ENCODE measurements around the gene PHLDA1. TPM values are rescaled to one million over a fixed set of nuclear protein-coding genes. Genes with fewer than 3 reads are reported as not detected.

The PHLDA1 gene
- total RNA-seq, 1 experiment from 2014 or later = 4.9 TPM

DNA sequence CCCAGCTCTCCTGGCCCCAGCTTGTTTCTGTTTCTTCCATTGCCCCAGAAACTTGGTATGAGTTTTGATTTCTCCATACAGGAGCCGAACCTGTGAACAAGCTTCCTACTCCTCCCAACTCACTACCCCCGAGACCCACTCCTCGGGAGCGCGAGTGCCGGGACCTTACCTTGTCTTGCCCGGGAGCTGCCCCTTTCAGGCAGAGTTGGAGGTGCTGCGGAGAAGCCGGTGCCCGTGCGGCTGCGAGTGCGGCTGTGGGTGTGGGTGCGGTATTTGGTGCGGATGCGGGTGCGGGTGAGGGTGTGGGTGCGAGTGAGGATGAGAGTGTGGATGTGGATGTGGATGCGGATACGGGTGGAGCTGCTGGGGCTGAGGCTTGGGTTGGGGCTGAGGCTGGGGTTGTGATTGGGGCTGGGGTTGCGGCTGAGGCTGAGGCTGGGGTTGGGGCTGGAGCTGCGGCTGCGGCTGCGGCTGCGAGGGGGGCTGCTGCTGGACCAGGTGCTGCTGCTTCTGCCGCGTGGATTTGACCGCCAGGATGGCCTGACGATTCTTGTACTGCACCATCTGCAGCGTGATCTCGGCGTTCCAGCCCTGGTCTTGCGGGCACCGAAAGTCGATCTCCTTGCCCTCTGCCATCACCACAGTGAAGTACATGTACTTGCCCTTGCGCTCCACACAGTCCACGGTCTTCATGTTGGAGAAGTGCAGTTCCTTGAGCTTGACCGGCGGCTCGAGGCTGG lies 1.1 kb downstream of the PHLDA1 start:
- no peaks in the 10 kb centered on the region for H3K9me3 ChIP-seq (ENCODE audit: low read depth, low read length, poor library complexity, severe bottlenecking)
- ChIA-PET CTCF (interaction anchor here (0.6 kb wide), 1 partner anchor 405 kb away, joined by 4 read pairs; no protein-coding TSS in a partner anchor), POLR2A (ENCODE audit: low non-redundant PET) (interaction anchor here (0.7 kb wide), 1 partner anchor 465 kb away, joined by 6 read pairs; no protein-coding TSS in a partner anchor)
- DNase-seq (ENCODE audit: low spot score) = peak; percentile 25
- no peaks in the 10 kb centered on the region for H3K36me3 ChIP-seq (ENCODE audit: insufficient read depth, low read length, poor library complexity, severe bottlenecking)
- peaks cover 9% of the 10 kb centered on the region for H3K4me1 ChIP-seq (ENCODE audit: insufficient read depth, low read length, poor library complexity, severe bottlenecking)
- peak overlapping the region; percentile 86 for H3K27ac ChIP-seq (ENCODE audit: low read depth, low read length, poor library complexity, severe bottlenecking)
- peak overlapping the region; percentile 84 for H3K4me3 ChIP-seq (ENCODE audit: low read depth, low read length, poor library complexity, severe bottlenecking)
- no TSS peak for BruUV-seq (replicated peaks)
- H3K27me3 ChIP-seq (replicated peaks; ENCODE audit: insufficient read depth, low read depth, low read length, poor library complexity) = no peaks in the 10 kb centered on the region
- TF ChIP-seq EZH2 (IDR thresholded peaks at IDR 0.05; ENCODE audit: borderline replicate concordance, low read depth, low read length, poor library complexity, severe bottlenecking) = no peak
- TF ChIP-seq, protein P1, sequence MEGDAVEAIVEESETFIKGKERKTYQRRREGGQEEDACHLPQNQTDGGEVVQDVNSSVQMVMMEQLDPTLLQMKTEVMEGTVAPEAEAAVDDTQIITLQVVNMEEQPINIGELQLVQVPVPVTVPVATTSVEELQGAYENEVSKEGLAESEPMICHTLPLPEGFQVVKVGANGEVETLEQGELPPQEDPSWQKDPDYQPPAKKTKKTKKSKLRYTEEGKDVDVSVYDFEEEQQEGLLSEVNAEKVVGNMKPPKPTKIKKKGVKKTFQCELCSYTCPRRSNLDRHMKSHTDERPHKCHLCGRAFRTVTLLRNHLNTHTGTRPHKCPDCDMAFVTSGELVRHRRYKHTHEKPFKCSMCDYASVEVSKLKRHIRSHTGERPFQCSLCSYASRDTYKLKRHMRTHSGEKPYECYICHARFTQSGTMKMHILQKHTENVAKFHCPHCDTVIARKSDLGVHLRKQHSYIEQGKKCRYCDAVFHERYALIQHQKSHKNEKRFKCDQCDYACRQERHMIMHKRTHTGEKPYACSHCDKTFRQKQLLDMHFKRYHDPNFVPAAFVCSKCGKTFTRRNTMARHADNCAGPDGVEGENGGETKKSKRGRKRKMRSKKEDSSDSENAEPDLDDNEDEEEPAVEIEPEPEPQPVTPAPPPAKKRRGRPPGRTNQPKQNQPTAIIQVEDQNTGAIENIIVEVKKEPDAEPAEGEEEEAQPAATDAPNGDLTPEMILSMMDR (conservative IDR thresholded peaks at IDR 0.05; ENCODE audit: low read depth, low read length) = no peak
- intact Hi-C loops (cut with micrococcal nuclease; ENCODE audit: unreplicated experiment) = loop anchor here (2.0 to 10.0 kb wide), 6 partner anchors 83 to 696 kb away; partner anchors contain the start of genes CAPS2 and GLIPR1L1

DNA sequence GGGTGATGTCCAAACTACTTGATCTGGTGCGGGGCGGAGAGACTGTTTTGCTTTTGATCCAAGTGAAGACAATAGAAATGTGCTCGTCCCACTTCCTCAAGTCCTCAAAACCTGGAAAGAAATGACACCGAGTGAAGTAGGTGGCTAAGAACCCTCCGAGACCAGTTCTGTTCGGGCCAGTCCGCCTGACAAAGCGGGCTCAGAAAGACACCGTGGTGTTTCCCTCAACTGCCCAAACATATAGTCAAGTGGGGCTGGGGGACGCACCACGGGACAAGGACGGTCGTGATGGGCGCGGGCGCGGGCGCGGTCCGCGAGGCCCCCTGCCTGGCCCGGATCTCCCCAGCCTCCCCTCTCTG lies 1.6 kb downstream of the PHLDA1 start:
- intact Hi-C loops (cut with micrococcal nuclease; ENCODE audit: unreplicated experiment) = loop anchor here (2.0 to 10.0 kb wide), 6 partner anchors 83 to 695 kb away; partner anchors contain the start of genes CAPS2 and GLIPR1L1
- Histone ChIP-seq H3K4me1 (ENCODE audit: insufficient read depth, low read length, poor library complexity, severe bottlenecking) (peaks cover 12% of the 10 kb centered on the region), H3K27me3 (replicated peaks; ENCODE audit: insufficient read depth, low read depth, low read length, poor library complexity) (no peaks in the 10 kb centered on the region), H3K4me3 (ENCODE audit: low read depth, low read length, poor library complexity, severe bottlenecking) (peak overlapping the region; percentile 84), H3K36me3 (ENCODE audit: insufficient read depth, low read length, poor library complexity, severe bottlenecking) (no peaks in the 10 kb centered on the region), H3K27ac (ENCODE audit: low read depth, low read length, poor library complexity, severe bottlenecking) (no peak overlapping the region), H3K9me3 (ENCODE audit: low read depth, low read length, poor library complexity, severe bottlenecking) (no peaks in the 10 kb centered on the region)
- DNase-seq (ENCODE audit: low spot score) = no peak
- TF ChIP-seq, protein P1 (conservative IDR thresholded peaks at IDR 0.05; ENCODE audit: low read depth, low read length) = no peak
- TF ChIP-seq EZH2 (IDR thresholded peaks at IDR 0.05; ENCODE audit: borderline replicate concordance, low read depth, low read length, poor library complexity, severe bottlenecking) = no peak
- BruUV-seq (replicated peaks) = no TSS peak
- POLR2A ChIA-PET (ENCODE audit: low non-redundant PET) = interaction anchor here (0.7 kb wide), 1 partner anchor 465 kb away, joined by 6 read pairs; no protein-coding TSS in a partner anchor
- CTCF ChIA-PET = no interaction called here

DNA sequence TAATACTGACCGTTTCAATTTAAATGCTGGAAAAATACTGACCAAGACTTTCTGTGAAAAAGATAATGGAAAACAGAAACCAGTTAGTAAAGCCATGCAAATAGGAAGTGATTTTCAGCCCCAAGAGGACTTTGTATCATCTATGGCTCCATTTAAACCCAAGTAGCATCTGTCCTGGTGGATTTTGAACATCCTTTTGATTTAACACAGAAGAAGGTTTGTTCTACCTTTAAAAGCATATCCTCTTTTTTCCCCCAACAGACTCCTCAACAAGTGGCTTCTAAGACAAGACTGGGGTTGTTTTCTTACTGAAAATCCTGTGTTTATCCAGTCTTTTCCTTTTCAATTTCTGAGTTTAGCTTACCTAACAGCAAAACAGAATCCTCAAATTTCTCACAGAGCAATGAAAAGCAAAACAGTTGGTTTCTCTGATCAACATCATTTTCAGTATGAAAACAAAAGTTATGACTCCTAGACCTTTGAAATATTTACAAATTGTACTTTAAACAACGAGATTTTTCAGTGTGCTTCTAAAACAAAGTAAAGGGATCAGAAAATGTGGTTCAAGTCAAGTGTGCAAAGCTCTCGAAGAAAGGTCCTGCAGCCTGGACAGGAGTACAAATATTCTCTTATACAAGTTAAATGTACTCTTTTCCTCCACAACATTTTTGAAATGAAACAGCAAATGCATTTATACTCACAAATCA lies 2.9 kb downstream of the PHLDA1 start:
- no peak for TF ChIP-seq EZH2 (IDR thresholded peaks at IDR 0.05; ENCODE audit: borderline replicate concordance, low read depth, low read length, poor library complexity, severe bottlenecking)
- TF ChIP-seq, protein P1 (conservative IDR thresholded peaks at IDR 0.05; ENCODE audit: low read depth, low read length) = no peak
- H3K36me3 ChIP-seq (ENCODE audit: insufficient read depth, low read length, poor library complexity, severe bottlenecking) = no peaks in the 10 kb centered on the region
- no peak for DNase-seq (ENCODE audit: low spot score)
- ChIA-PET POLR2A (ENCODE audit: low non-redundant PET) (no interaction called here), CTCF (no interaction called here)
- no TSS peak for BruUV-seq (replicated peaks)
- H3K27me3 ChIP-seq (replicated peaks; ENCODE audit: insufficient read depth, low read depth, low read length, poor library complexity) = no peaks in the 10 kb centered on the region
- intact Hi-C loops (cut with micrococcal nuclease; ENCODE audit: unreplicated experiment) = no loop called here
- no peaks in the 10 kb centered on the region for H3K9me3 ChIP-seq (ENCODE audit: low read depth, low read length, poor library complexity, severe bottlenecking)
- no peak overlapping the region for H3K27ac ChIP-seq (ENCODE audit: low read depth, low read length, poor library complexity, severe bottlenecking)
- H3K4me1 ChIP-seq (ENCODE audit: insufficient read depth, low read length, poor library complexity, severe bottlenecking) = peaks cover 16% of the 10 kb centered on the region
- H3K4me3 ChIP-seq (ENCODE audit: low read depth, low read length, poor library complexity, severe bottlenecking) = no peak overlapping the region
